SK-N-SH (cell line): ENCODE data around the gene CCDC81. TPM values are rescaled to one million over a fixed set of nuclear protein-coding genes. Genes with fewer than 3 reads are reported as not detected.

Source experiments
- CTCF ChIA-PET: fragments of 300-600, 350-600 bp; formaldehyde crosslinking; extraction: SDS; loops from one replicate; lab custom pipeline; 2021; lab: Yijun Ruan, JAX
- POLR2A ChIA-PET: fragments of 350-600 bp; sonication (Branson Sonifier 250); formaldehyde crosslinking; extraction: SDS; loops from one replicate; lab custom pipeline; 2020; ENCODE audit warnings: antibody characterized with exemption, inconsistent platforms; lab: Yijun Ruan, JAX
- DNase-seq: peaks from one replicate; pipeline ENCODE4 v3.0.0; 2012
- H2AFZ ChIP-seq: fragments of 200-600 bp; sonication (generic); 2 replicates; pipeline ENCODE4 v1.8.1; 2016; ENCODE audit warnings: antibody characterized with exemption, mild to moderate bottlenecking, low read depth
- H3F3A ChIP-seq: fragments of 200-600 bp; sonication (generic); replicated peaks from 2 replicates; pipeline ENCODE3; 2016; ENCODE audit warnings: antibody characterized with exemption, mild to moderate bottlenecking; ENCODE audit not compliant: insufficient read depth
- H3K27ac ChIP-seq, 2 experiments: fragments of 200-500 bp in 1 of 2; fragments of 200-600 bp in 1 of 2; sonication (Bioruptor generic) in 1 of 2; sonication (generic), shearing (Covaris generic) in 1 of 2; 2 replicates each; pipeline versions ENCODE4 v1.5.1 to v1.6.1; 2014 to 2016; ENCODE audit warnings: low read depth in 2 of 2, inconsistent platforms in 1 of 2, low read length in 1 of 2, mild to moderate bottlenecking in 1 of 2, mixed read lengths in 1 of 2
- H3K27me3 ChIP-seq: fragments of 200-600 bp; sonication (generic), shearing (Covaris generic); 2 replicates; pipeline ENCODE4 v1.6.1; 2016; ENCODE audit warnings: mixed run types; ENCODE audit not compliant: insufficient read depth
- H3K36me3 ChIP-seq, 2 experiments: fragments of 200-500 bp in 1 of 2; fragments of 200-600 bp in 1 of 2; sonication (Bioruptor generic) in 1 of 2; sonication (generic) in 1 of 2; replicated peaks in 1 of 2; 2 replicates each; pipeline versions ENCODE3 to v1.5.1; 2014 to 2016; ENCODE audit warnings: low read length in 1 of 2, mild to moderate bottlenecking in 1 of 2; ENCODE audit not compliant: insufficient read depth in 2 of 2, control insufficient read depth in 1 of 2
- H3K4me1 ChIP-seq, 2 experiments: fragments of 200-500 bp in 1 of 2; fragments of 200-600 bp in 1 of 2; sonication (Bioruptor generic) in 1 of 2; sonication (generic), shearing (Covaris generic) in 1 of 2; 2 replicates each; pipeline versions ENCODE4 v1.5.1 to v1.6.1; 2014 to 2016; ENCODE audit warnings: low read depth in 1 of 2, low read length in 1 of 2, mixed run types in 1 of 2; ENCODE audit not compliant: insufficient read depth in 2 of 2, control insufficient read depth in 1 of 2
- H3K4me2 ChIP-seq: fragments of 200-600 bp; sonication (generic), shearing (Covaris generic); 2 replicates; pipeline ENCODE4 v1.6.1; 2017; ENCODE audit warnings: mixed run types
- H3K4me3 ChIP-seq, 2 experiments: fragments of 200-500 bp in 1 of 2; fragments of 200-600 bp in 1 of 2; sonication (Bioruptor generic) in 1 of 2; sonication (generic), shearing (Covaris generic) in 1 of 2; 2 replicates each; pipeline versions ENCODE4 v1.5.1 to v1.8.1; 2014 to 2016; ENCODE audit warnings: low read depth in 2 of 2, inconsistent platforms in 1 of 2, low read length in 1 of 2, mild to moderate bottlenecking in 1 of 2, mixed read lengths in 1 of 2, moderate library complexity in 1 of 2
- H3K79me2 ChIP-seq: fragments of 200-600 bp; sonication (generic); 2 replicates; pipeline ENCODE4 v1.8.1; 2017; ENCODE audit warnings: mild to moderate bottlenecking; ENCODE audit not compliant: insufficient read depth
- H3K9ac ChIP-seq: fragments of 200-600 bp; sonication (generic); 2 replicates; pipeline ENCODE4 v1.6.1; 2017; ENCODE audit warnings: mixed run types
- H3K9me2 ChIP-seq: fragments of 200-600 bp; sonication (generic); 2 replicates; pipeline ENCODE4 v1.6.1; 2017; ENCODE audit warnings: mixed run types
- H3K9me3 ChIP-seq: fragments of 200-600 bp; sonication (generic); 2 replicates; pipeline ENCODE4 v1.6.1; 2017; ENCODE audit warnings: mixed run types, mild to moderate bottlenecking, moderate library complexity
- H4K20me1 ChIP-seq: fragments of 200-600 bp; sonication (generic); 2 replicates; pipeline ENCODE4 v1.6.1; 2017; ENCODE audit warnings: mild to moderate bottlenecking, mixed run types; ENCODE audit not compliant: insufficient read depth
- FOXJ3 ChIP-seq: sonication (generic); formaldehyde crosslinking; IDR thresholded peaks from 2 replicates; pipeline ENCODE4 v1.5.1; 2020; ENCODE audit warnings: mild to moderate bottlenecking, missing genetic modification reagents
- JUND ChIP-seq: IDR thresholded peaks from 2 replicates; pipeline ENCODE4 v1.4.0; 2012
- MXI1 ChIP-seq: IDR thresholded peaks from 2 replicates; pipeline ENCODE4 v1.6.1; 2012; ENCODE audit warnings: mild to moderate bottlenecking, low read depth, low read length, improper control_type of control experiment
- POLR2AphosphoS5 ChIP-seq: IDR thresholded peaks from 2 replicates; pipeline ENCODE4 v1.6.1; 2012; ENCODE audit warnings: low read depth, low read length
- RAD21 ChIP-seq: IDR thresholded peaks from 2 replicates; pipeline ENCODE4 v1.6.1; 2012; ENCODE audit warnings: mild to moderate bottlenecking, low read length
- TCF12 ChIP-seq: IDR thresholded peaks from 2 replicates; pipeline ENCODE4 v1.4.0; 2012
- WGBS: methylation state at CpG from one replicate; pipeline ENCODE4 v1.1.6; 2017; ENCODE audit warnings: low lambda C conversion rate; 5-methylcytosine and 5-hydroxymethylcytosine counted together
- polyA plus RNA-seq, 3 experiments: library from polyadenylated mRNA; depleted of rRNA; stranded (reverse); fragments of >200 nt; gene quantifications; 2 replicates each; pipeline ENCODE4 v1.2.3, GENCODE V29; 2012
- TF ChIP-seq, protein P1 (sequence below): IDR thresholded peaks from 2 replicates; pipeline ENCODE4; 2012
- TF ChIP-seq, protein P2 (sequence below): fragments of 200-600 bp; sonication (generic); IDR thresholded peaks from 2 replicates; pipeline ENCODE4 v1.6.1; 2017; ENCODE audit warnings: antibody characterized with exemption, mild to moderate bottlenecking, moderate library complexity
- TF ChIP-seq, protein P3 (sequence below): IDR thresholded peaks from 2 replicates; pipeline ENCODE4 v1.4.0; 2012; ENCODE audit warnings: low read depth
- TF ChIP-seq, protein P4 (sequence below): fragments of 150-350 bp; IDR thresholded peaks from 2 replicates; pipeline ENCODE4 v1.6.1; 2017; ENCODE audit warnings: antibody characterized with exemption, low read length, low read depth, borderline replicate concordance
- TF ChIP-seq, protein P5 (sequence below): IDR thresholded peaks from 2 replicates; pipeline ENCODE4 v1.6.1; 2012; ENCODE audit warnings: mild to moderate bottlenecking, low read depth, low read length, moderate library complexity

Gene CCDC81
- polyA plus RNA-seq, 1 of the 3 experiments (the other 2 are of a cell fraction): 0.49 TPM

DNA sequence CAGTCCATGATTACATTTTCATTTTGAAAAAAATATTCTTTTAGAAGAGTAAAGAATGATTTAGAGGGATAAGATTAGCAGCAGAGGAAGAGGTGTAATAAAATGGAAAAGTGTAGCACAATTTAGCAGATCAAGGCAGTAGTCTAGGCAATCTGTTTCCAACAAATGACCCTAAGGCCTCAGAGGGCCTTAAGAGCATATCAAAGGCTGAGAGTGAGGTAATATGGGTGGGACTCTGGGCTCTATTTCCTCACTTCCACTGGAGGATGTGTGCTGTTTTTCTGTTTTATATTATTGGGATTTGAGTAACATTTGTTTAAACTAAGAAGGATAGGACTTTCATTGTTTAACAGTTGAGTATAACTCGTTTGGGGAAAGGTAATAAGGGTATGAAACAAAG, 28.8 kb downstream of the CCDC81 start (continued):
- TF ChIP-seq, protein P1, sequence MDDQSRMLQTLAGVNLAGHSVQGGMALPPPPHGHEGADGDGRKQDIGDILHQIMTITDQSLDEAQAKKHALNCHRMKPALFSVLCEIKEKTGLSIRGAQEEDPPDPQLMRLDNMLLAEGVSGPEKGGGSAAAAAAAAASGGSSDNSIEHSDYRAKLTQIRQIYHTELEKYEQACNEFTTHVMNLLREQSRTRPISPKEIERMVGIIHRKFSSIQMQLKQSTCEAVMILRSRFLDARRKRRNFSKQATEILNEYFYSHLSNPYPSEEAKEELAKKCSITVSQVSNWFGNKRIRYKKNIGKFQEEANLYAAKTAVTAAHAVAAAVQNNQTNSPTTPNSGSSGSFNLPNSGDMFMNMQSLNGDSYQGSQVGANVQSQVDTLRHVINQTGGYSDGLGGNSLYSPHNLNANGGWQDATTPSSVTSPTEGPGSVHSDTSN: no peak
- no peak for TF ChIP-seq JUND

DNA sequence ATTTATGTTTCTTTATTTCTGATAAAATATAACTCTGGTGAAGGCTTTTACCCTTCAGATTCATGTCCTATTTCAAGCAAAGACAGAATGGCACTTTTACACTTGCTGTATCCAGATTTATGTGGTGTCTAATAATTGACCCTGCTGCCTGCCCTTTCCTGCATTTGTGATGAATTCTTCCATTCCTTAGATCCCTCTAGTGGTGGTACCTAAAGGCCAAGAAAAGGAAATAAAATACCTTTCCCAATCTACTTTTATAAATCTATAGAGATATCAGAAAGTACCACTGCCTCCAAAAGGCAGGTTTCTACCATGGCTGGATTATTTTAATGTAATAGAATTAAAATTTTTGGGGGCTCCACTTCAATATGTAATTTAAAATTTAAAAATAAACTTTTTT, 34.2 kb downstream of the CCDC81 start:
- Histone ChIP-seq H3F3A (no peaks in the 10 kb centered on the region), H4K20me1 (no peaks in the 10 kb centered on the region), H3K4me1 (no peaks in the 10 kb centered on the region), H3K27me3 (no peaks in the 10 kb centered on the region), H2AFZ (no peak overlapping the region), H3K9ac (no peak overlapping the region), H3K4me3 (no peak overlapping the region), H3K36me3 (no peaks in the 10 kb centered on the region), H3K79me2 (no peaks in the 10 kb centered on the region), H3K9me2 (no peaks in the 10 kb centered on the region)
- DNase-seq: no peak
- POLR2A ChIA-PET: no interaction called here
- TF ChIP-seq POLR2AphosphoS5 (no peak), FOXJ3 (CRISPR knock-in tag) (no peak), RAD21 (0 out of 2 replicates have a peak, but pooled peaks have one; percentile 16)
- TF ChIP-seq, protein P2, sequence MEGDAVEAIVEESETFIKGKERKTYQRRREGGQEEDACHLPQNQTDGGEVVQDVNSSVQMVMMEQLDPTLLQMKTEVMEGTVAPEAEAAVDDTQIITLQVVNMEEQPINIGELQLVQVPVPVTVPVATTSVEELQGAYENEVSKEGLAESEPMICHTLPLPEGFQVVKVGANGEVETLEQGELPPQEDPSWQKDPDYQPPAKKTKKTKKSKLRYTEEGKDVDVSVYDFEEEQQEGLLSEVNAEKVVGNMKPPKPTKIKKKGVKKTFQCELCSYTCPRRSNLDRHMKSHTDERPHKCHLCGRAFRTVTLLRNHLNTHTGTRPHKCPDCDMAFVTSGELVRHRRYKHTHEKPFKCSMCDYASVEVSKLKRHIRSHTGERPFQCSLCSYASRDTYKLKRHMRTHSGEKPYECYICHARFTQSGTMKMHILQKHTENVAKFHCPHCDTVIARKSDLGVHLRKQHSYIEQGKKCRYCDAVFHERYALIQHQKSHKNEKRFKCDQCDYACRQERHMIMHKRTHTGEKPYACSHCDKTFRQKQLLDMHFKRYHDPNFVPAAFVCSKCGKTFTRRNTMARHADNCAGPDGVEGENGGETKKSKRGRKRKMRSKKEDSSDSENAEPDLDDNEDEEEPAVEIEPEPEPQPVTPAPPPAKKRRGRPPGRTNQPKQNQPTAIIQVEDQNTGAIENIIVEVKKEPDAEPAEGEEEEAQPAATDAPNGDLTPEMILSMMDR: peak; percentile 52
- TF ChIP-seq, protein P3, sequence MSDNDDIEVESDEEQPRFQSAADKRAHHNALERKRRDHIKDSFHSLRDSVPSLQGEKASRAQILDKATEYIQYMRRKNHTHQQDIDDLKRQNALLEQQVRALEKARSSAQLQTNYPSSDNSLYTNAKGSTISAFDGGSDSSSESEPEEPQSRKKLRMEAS: no peak
- TF ChIP-seq, all 33 proteins: peak for 2
- no peak overlapping the region for H3K4me2 ChIP-seq
- no peaks in the 10 kb centered on the region for H3K9me3 ChIP-seq
- CTCF ChIA-PET: no interaction called here
- no peak overlapping the region for H3K27ac ChIP-seq

DNA sequence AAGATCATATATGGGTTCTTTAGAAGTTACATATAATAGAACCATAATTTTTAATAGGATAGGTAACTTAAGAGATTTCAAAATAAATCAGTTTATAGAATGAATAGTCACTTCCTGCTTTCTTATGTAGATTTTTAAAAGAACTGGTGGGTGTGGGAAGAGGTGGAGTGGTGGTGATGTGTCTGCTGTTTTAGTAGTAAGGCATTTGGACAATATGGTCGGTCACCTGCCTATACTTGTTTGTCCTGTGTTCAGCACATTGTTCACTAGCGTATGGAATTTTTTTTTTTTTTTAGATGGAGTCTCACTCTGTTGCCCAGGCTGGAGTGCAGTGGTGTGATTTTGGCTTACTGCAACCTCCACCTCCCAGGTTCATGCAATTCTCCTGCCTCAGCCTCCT, 39.3 kb downstream of the CCDC81 start:
- ChIA-PET CTCF (no interaction called here), POLR2A (no interaction called here)
- no peak overlapping the region for H2AFZ ChIP-seq
- DNase-seq: no peak
- no peaks in the 10 kb centered on the region for H3K36me3 ChIP-seq
- H3K27ac ChIP-seq: no peak overlapping the region
- H3K4me3 ChIP-seq: no peak overlapping the region
- H3K9me2 ChIP-seq: no peaks in the 10 kb centered on the region
- H3K4me2 ChIP-seq: no peak overlapping the region
- H3F3A ChIP-seq: no peaks in the 10 kb centered on the region
- no peaks in the 10 kb centered on the region for H3K4me1 ChIP-seq
- WGBS: 100% methylated on average over 2 of the region's 2 CpGs
- no peak overlapping the region for H3K9ac ChIP-seq
- TF ChIP-seq, protein P4, sequence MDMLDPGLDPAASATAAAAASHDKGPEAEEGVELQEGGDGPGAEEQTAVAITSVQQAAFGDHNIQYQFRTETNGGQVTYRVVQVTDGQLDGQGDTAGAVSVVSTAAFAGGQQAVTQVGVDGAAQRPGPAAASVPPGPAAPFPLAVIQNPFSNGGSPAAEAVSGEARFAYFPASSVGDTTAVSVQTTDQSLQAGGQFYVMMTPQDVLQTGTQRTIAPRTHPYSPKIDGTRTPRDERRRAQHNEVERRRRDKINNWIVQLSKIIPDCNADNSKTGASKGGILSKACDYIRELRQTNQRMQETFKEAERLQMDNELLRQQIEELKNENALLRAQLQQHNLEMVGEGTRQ: no peak
- TF ChIP-seq TCF12 (no peak), MXI1 (no peak), JUND (no peak)
- TF ChIP-seq, protein P2: no peak
- TF ChIP-seq, protein P1: no peak
- TF ChIP-seq, protein P5, sequence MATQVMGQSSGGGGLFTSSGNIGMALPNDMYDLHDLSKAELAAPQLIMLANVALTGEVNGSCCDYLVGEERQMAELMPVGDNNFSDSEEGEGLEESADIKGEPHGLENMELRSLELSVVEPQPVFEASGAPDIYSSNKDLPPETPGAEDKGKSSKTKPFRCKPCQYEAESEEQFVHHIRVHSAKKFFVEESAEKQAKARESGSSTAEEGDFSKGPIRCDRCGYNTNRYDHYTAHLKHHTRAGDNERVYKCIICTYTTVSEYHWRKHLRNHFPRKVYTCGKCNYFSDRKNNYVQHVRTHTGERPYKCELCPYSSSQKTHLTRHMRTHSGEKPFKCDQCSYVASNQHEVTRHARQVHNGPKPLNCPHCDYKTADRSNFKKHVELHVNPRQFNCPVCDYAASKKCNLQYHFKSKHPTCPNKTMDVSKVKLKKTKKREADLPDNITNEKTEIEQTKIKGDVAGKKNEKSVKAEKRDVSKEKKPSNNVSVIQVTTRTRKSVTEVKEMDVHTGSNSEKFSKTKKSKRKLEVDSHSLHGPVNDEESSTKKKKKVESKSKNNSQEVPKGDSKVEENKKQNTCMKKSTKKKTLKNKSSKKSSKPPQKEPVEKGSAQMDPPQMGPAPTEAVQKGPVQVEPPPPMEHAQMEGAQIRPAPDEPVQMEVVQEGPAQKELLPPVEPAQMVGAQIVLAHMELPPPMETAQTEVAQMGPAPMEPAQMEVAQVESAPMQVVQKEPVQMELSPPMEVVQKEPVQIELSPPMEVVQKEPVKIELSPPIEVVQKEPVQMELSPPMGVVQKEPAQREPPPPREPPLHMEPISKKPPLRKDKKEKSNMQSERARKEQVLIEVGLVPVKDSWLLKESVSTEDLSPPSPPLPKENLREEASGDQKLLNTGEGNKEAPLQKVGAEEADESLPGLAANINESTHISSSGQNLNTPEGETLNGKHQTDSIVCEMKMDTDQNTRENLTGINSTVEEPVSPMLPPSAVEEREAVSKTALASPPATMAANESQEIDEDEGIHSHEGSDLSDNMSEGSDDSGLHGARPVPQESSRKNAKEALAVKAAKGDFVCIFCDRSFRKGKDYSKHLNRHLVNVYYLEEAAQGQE: no peak
- TF ChIP-seq, protein P3: no peak
- no peaks in the 10 kb centered on the region for H3K79me2 ChIP-seq
- no peaks in the 10 kb centered on the region for H4K20me1 ChIP-seq
- H3K9me3 ChIP-seq: no peaks in the 10 kb centered on the region
- no peaks in the 10 kb centered on the region for H3K27me3 ChIP-seq
